HG03139 (cell line): ENCODE data around the gene OPCML.

Experiments used
- ATAC-seq: cut with Tn5 transposase; IDR thresholded peaks from one replicate; pipeline ENCODE4 v1.9.1; 2021; ENCODE audit not compliant: unreplicated experiment

Gene OPCML

GRCh38 chr11:133541021-133541719 lies 8.9 kb upstream of the OPCML start:
- no peak for ATAC-seq

GRCh38 chr11:133536198-133536597 lies 3.9 kb upstream of the OPCML start:
- no peak for ATAC-seq

GRCh38 chr11:133533205-133533604 lies 904 bp upstream of the OPCML start:
- ATAC-seq: no peak

GRCh38 chr11:133531458-133531857 lies 843 bp downstream of the OPCML start:
- ATAC-seq: no peak

DNA sequence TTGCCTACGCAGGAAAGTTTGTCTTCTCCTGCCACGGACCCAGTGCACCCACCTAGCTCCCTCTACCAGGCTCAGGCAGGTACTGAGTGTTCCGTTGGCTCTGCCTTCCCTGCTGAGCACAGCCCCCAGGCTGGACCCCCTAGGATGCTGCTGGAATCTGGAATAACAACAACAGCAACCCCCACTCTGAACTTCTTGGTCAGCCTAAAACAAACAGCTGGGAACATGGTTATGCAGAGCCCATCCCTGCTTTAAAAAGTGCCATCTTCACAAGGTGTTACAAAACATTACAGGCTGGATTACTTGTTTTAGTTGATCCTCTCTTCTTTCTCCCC lies 1.8 kb downstream of the OPCML start:
- ATAC-seq: no peak

DNA sequence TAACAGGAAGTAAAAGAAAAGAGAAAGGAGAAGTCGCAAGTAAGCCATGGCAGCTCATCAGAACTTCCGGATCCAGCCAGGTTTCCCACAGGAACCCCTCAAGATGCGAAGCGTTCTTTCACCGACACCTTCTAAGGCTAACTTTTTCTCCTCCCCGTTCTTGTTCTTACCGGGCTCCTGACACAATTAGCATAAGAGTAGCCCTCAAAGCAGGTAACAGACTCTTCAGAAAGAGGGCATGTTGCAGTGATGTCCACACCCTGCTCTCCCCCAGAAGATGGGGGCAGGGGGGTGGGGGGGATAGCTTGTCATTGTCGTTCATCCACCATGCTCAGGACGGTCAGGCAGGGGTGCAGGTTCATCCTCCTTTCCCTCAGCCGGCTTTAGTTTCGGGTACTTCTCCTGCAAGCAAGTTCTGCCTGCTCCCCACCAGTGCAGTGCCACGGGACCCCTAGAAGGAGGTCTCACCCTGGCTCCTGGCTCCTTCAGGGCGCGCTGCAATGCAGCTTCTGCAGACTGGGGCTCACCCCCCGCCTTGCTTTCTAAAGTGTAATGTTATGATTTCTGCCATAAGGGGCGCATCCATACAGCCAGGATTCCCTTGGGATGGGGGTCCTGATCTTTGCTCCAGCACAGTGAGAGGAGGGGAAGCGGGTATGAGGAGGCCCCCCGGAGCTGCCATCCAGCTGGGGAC lies 2.3 kb downstream of the OPCML start:
- ATAC-seq: no peak

GRCh38 chr11:133526790-133527189 lies 5.5 kb downstream of the OPCML start:
- no peak for ATAC-seq

GRCh38 chr11:133525976-133526375 lies 6.3 kb downstream of the OPCML start:
- ATAC-seq: no peak

GRCh38 chr11:133524488-133524887 lies 7.8 kb downstream of the OPCML start:
- ATAC-seq: no peak

- ATAC-seq: no peak
Observed at GRCh38 chr11:133522344-133522743, 10.0 kb downstream of the OPCML start.

- no peak for ATAC-seq
Observed at GRCh38 chr11:133521502-133521901, 10.8 kb downstream of the OPCML start.

DNA sequence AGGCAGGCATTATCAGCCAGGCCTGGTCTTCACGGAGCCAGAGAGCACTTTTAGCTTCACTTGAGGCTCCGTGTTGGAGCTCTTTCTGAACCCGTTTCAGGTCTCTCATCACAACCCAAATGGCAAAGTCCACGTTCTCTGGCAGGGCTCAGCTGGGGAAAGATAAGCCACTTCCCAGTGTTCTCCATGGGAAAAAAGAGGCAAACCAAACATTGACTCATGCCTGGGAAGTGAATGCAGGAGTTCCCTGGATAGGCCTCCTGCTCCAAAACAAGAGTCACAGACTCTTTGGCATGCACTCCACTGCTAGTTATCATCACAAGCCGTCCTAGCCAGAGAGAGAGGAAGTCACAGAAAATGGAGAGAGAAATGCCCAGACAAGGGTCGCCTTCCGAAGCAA lies 11.6 kb downstream of the OPCML start:
- ATAC-seq: no peak

GRCh38 chr11:133519560-133519959 lies 12.7 kb downstream of the OPCML start:
- no peak for ATAC-seq

DNA sequence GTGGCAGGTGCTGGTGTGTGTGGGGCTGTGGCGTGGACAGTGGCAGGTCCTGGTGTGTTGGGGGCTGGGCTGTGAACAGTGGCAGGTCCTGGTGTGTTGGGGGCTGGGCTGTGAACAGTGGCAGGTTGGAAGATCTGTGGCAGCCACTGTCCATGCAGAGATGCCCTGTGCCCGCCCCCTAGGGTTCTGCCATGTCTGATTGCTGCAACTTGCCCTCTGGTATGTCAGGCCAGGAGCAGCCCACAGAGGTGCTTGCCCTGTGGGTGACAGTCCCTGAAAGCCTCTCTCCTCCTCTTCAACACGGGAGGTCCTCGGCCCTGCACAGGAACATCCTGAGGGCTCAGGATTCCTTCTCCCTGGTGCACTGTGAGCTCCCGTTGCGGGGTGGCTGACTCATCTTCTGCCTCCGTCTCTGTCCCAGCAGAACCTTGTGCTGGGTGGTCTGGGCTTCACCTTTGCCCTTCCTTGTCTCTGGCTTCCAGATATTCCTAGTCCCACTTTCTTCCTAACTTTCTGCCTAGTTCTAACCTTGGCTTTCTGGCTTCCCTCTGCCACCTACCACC lies 13.5 kb downstream of the OPCML start:
- ATAC-seq: no peak

DNA sequence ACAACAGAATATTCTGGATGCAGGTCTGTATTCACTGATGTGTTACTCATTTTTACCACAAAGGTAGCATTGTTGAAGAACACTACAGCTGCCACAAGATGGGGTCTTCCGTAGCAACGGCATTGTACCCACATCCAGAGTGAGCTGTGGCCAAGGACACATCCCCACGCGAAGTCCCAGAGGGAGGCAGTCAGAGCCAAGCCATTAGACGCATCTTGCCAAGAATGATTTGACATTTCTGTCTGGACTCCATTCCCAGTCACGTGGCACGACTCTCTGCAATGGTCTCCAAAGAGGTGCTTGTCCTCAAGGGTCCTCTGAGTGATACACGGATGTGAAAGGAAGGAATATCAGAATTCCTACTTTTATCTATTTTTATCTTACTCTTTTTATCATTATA lies 15.5 kb downstream of the OPCML start:
- ATAC-seq: no peak

- ATAC-seq: no peak
Observed at GRCh38 chr11:133515107-133515506, 17.2 kb downstream of the OPCML start.

DNA sequence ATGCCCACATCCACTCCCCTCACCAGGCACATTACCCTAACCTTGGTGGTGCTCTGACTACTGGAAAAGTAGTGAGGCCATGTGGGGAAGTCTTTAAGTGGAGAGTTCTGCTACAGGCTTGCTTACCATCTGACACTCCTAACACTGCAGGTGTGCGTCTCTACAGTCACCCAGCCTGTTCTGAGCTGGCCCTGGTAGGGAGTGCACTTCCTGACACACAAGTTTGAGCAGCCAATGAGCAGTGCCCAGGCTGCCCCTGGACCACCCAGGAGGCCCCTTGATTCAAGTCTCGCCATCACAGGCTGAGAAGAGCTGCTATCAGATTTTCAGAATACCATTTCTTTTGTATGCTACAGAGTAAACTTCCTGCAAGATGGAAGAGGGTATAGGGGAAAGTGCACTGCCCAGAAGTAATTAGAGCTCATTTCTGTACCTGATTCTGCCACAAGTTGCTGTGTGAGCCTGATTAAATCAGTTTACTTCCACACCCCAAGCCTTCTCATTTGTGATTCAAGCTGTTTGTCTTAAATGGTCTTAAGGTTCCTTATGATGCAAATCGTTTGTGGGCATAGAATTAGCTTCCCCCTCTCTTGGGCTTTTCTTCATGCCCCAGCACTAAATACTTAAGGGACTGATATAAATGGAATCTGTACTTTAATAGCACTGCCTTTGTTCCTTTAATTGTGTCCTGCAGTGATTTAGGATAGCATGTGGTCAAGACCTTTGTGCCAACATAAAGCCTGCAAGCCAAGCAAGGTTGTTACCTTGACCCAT lies 22.2 kb downstream of the OPCML start:
- no peak for ATAC-seq

- ATAC-seq: no peak
Observed at GRCh38 chr11:133508468-133508867, 23.8 kb downstream of the OPCML start.

- no peak for ATAC-seq
Observed at GRCh38 chr11:133507185-133507584, 25.1 kb downstream of the OPCML start.

GRCh38 chr11:133506551-133507094 lies 25.7 kb downstream of the OPCML start:
- ATAC-seq: no peak

DNA sequence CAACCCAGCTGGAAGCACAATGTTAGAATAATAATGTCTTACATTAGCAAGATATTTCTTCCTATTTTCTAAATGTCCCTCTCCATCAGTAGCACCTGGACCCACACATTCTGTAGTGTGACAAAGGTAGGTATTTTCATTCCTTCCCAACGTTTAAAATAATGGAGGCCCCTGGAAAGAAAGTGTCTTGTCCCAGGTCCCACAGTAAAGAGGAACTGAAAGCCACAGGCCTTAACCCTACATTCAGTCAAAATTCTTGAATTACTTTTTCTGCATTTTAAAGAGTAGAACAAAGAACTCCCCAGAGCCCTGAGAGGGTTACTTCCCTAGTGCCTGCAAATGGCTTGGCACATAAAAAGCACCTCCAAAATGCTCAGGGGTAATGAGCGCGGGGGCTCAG lies 26.3 kb downstream of the OPCML start:
- no peak for ATAC-seq

DNA sequence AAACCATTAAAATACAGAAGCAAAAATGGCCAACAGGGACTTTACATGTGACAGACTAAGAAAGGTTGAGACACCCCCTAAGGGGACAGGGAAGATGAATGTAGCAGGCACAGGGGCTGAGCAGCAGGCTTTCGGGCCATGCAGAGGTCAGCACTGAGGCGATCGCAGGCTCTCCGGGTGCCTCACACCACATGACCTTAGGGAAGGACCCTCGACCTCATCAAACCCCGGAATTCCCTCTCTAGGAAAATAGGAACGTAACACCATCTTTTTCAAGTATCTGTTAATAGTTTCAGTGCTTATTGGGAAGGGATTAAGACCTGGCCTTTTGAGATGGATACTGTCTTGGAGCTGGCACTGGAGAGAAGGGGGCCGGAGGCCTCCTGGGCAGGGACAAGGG lies 27.4 kb downstream of the OPCML start:
- ATAC-seq: no peak
